HG03342 (cell line): ENCODE measurements around the gene GLG1.
"Not testable (repeated sequence)": the region's sequence is repeated elsewhere in the genome, so short reads cannot be mapped to it uniquely, and the experiment has no call there.

ENCODE experiments used
- ATAC-seq: cut with Tn5 transposase; IDR thresholded peaks from one replicate; pipeline ENCODE4 v1.9.1; 2021; ENCODE audit warnings: mild to moderate bottlenecking, moderate library complexity; ENCODE audit not compliant: unreplicated experiment

The GLG1 gene

DNA sequence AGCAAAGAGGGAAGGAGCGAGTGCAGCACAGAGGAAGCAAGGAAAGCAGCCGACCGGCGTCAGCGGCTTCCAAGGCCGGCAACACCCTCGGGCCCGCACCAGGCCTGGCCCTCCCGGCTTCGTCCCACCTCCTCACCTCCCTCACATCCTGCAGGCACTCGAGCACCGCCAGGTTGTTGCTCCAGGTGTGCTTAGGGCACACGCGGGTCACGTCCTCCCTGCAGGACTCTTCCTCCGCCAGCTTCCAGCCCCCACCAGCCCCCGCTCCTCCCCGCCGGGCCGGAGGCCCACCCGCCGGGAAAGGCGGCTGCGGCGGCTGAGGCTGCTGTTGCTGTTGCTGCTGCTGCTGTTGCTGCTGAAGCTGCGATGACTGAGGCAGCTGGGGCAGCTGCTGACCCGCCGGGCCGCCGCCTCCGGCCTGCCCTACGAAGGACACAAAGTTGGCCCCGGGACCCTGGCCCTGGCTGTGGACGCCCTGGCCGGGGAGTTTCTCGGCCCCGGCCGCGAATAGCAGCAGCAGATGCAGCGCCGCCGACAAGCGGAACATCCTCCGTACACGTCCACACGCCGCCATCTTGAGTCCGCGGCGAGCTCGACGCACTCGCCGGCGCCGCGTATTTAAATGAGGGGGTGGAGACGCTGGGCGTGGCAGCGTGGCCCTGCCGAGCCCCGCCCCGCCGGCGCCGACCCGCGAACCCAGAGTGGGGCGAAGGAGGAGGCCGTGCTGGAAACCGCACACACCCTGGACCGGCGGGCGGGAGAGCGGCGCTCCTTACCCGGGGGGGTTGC lies at the start of gene GLG1:
Gene GLG1 (minus strand): TSS at position 594 of the 789 bp plus-strand sequence. CDS start 20 bp downstream, at position 574.
- peak; percentile 95 for ATAC-seq

- ATAC-seq: no peak
Measured at GRCh38 chr16:74654536-74655050, 47.7 kb upstream of the GLG1 start.

- not testable (repeated sequence) for ATAC-seq
Measured at GRCh38 chr16:74652883-74653282, 46.0 kb upstream of the GLG1 start.

DNA sequence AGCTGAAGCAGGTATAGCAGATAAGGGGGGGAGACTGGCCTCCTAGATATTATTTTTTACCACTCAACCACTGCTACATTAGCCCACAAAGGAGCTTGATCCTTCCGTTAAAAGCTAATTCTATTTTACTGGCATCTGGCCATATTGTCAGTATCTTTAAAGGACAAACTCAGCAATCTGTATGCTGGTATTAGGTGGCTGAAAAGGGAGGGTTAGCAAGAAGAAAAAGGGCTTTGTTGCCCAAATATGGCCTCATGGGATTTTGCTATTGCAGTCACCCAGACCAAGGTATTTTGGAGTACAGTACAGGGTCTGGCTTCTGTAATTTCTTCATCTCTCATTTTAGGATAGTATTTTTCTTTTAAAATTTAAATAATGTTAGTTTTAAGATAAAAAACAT lies 45.3 kb upstream of the GLG1 start:
- no peak for ATAC-seq

- no peak for ATAC-seq
Measured at GRCh38 chr16:74651841-74652240, 44.9 kb upstream of the GLG1 start.

DNA sequence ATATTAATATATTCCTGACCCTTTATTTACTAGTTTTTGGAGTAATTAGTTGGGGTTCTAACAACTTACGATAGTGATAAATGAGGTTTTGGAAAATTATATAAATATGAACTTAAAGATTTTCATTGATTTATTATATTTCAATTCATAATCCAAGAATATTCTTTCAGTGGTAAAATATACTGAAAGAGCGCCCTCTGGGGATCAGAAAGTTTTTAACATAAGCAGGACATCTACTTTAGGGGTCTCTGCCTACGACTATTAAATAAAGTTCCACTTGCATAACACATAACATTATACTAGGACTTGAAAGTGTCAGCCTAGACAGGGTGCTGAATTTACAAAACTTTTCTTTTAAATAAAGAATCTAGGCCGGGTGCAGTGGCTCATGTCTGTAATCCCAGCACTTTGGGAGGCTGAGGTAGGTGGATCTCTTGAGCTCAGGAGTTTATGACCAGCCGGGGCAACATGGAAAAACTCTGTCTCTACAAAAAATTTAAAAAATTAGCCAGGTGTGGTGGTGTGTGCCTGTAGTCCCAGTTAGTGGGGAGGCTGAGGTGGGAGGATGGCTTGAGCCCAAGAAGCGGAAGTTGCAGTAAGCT lies 44.2 kb upstream of the GLG1 start:
- ATAC-seq: no peak

GRCh38 chr16:74649839-74650504 lies 43.1 kb upstream of the GLG1 start:
- no peak for ATAC-seq

- no peak for ATAC-seq
Measured at GRCh38 chr16:74641969-74642368, 35.1 kb upstream of the GLG1 start.

DNA sequence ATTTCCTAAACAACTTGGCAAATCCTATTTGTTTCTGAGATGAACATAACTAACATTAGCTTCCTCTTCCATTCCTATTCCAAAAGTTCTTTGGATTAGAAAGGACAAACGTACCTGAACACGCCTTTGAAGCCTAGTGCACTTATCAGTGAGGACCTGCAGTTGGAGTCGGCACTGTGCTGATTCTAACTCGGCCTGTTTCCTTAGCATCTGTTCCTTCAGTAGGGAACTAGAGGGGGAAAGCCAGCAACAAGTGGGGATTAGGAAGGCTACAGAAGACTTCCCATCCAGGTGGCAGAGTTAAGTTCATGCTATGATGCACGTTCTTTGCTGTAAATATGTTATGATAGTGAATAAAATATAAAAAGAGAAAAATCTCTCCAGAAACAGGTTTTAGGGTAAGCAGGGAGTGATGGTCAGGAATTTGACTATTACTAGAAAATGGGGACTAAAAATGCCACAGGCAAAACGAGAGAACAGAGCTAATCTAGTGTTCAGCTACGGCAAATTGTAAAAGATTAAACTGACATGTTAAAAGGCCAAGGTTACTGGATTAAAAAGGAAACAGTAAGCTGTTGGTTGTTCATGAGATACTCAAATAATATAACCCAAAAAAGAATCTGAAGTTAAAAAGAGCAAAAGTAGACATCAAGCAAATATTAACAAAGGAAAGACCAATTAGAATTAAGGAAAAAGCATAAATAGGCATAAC lies 31.0 kb upstream of the GLG1 start:
- ATAC-seq: no peak

GRCh38 chr16:74635303-74635702 lies 28.4 kb upstream of the GLG1 start:
- no peak for ATAC-seq

- ATAC-seq: no peak
Measured at GRCh38 chr16:74633686-74634085, 26.8 kb upstream of the GLG1 start.

DNA sequence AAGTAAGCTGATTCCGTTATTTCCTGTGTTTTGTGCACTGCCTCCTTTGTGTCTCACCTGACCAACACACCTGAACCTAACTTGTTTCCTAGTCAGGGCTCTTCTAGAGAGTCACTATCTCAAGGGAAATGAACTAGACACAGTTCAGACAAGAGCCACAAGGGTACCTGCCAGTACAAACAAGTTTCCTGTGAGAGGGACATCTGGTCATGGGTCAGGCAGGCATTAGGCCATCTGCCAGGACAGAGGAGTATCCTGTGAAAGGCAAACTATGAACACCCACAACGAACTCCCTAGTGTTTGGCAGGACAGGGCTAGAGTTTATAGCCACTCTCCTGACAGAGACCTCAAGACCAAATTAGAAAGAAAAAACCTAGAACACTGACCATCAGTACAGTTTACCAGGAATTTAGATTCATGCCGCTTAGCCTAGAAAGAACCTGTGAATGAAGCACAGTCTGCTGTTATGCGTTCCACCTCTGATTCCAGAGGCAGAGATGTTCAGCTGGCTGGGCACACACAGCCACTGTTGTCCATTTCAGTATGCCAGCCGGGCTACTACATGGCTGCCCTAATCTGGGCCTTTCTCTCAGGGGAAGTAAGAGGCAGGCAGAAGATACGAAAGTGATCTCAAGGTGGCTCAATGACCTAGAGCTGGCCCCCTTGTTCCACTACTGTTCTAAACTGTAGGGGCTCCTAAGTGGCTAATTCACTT lies 20.7 kb upstream of the GLG1 start:
- no peak for ATAC-seq

GRCh38 chr16:74626741-74627416 lies 20.0 kb upstream of the GLG1 start:
- ATAC-seq: no peak

GRCh38 chr16:74625500-74626350 lies 18.8 kb upstream of the GLG1 start:
- ATAC-seq: no peak

DNA sequence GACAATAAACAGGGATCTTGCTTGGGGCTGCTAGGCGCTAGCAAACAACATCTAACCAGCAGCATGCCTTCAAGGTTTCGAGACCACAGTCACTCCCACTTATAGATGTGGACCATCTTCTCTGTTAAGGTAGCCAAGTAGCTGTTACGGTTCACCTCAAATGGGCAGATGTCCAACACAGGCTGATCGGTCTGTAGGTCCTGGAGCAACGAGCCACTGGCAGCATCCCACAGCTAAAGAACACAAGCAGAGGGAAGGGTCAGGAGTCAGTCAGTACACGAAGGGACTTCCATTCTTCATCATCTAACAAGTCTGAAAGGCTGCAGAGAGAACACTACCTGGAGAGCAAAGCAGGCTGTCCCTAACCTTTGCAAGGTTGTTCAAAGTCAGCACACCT lies 16.9 kb upstream of the GLG1 start:
- no peak for ATAC-seq

GRCh38 chr16:74623214-74623838 lies 16.4 kb upstream of the GLG1 start:
- no peak for ATAC-seq

DNA sequence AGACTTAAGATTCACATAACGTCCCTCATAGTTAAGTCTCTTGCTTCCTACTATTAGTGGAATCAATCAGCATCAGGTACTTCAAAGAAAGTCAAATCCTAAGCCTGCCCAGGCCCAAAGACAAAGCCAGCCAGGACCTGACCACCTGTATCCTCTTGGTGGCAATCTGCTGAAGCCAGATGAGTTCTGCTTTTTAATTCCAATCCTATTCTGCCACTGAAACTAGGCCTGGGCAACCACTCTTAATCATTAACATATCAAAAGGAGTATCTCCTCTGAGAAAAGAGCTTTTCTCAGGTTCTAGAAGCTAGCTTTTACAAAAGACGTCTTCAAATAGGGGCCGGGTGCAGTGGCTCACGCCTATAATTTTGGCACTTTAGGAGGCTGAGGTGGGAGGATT lies 15.1 kb upstream of the GLG1 start:
- ATAC-seq: no peak

GRCh38 chr16:74617206-74617788 lies 10.4 kb upstream of the GLG1 start:
- ATAC-seq: no peak
